ENCODE measurements around the gene GRIK2. TPM values are rescaled to one million over a fixed set of nuclear protein-coding genes. Genes with fewer than 3 reads are reported as not detected.

GRIK2 gene
- total and polyA plus RNA-seq, 2 donors: 1.7 to 32.3 TPM

DNA sequence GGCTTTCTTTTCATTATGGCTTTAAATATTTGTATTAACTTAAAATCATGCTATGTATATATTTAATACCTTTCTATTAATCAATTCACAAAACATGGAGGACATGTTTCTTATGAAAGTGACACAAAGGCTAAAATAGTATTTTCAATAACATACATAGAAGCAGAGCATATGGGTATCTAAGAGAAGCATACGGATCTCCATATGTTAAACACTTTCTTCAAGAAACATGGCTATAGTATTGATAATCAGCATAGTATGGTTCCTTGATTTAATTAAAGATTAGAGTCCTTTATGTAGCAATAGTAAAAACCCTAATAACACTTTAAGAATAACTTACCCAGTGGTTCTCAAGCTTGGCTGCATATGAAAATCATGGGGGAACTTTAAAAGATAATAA is 58.5 kb downstream of the GRIK2 start:
- Histone ChIP-seq H3K4me1 (ENCODE audit: insufficient read depth) (no peaks in the 10 kb centered on the region), H3K27ac (ENCODE audit: low read depth) (no peak overlapping the region), H3K36me3 (ENCODE audit: insufficient read depth) (no peaks in the 10 kb centered on the region), H3K4me3 (ENCODE audit: low read depth, low read length) (no peak overlapping the region)
- DNase-seq (ENCODE audit: extremely low spot score): no peak
- 97% methylated on average over 1 of the region's 1 CpG for WGBS

DNA sequence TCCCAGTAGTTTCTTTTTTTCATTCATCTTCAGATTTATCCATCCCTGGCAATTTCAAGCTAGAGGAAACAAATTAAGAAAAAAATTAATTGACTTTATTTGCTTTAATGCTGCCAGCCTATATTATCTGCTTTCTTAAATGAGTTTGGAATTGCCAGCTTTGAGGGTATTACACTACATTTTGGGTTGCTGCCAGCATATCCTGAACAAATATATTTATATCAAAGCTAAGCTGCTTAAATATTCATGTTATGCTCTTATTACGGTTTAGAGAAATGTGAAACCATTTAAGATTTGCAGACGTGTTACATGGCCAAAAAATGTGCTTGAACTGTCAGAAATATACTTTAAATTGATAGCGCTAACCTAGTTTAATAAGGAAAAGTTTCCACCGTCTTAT is 59.7 kb downstream of the GRIK2 start:
- Histone ChIP-seq H3K4me3 (ENCODE audit: low read depth, low read length) (no peak overlapping the region), H3K36me3 (ENCODE audit: insufficient read depth) (no peaks in the 10 kb centered on the region), H3K4me1 (ENCODE audit: insufficient read depth) (no peaks in the 10 kb centered on the region), H3K27ac (ENCODE audit: low read depth) (no peak overlapping the region)
- WGBS: 58% methylated on average over 4 of the region's 4 CpGs
- no peak for DNase-seq (ENCODE audit: extremely low spot score)

DNA sequence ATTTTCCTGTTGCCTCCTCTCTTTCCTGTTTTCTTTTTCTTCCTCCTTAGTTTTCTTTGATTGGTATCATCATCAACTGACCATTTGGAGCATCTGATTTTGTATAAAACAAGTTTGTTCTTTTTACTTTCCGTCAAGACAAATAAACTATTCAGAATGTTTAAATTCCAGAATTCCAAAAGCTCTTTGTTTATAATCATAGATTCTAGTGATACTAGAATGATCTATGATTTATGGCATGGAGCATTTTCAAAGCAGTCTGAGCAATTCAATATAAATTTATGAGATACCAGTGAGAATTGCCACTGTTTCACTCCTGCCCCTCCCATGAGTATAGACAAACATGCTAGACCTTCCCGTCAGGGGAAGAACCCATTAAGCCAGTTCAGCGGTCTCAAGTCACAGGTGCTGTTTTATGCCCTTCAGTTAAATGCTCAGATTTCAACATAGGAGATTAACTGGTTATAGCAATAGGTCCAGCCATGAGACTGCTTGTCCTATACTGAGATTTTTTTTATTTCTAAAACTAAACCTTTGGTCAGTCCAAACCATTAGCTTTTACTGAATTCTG is 60.7 kb downstream of the GRIK2 start:
- H3K36me3 ChIP-seq (ENCODE audit: insufficient read depth): no peaks in the 10 kb centered on the region

GRCh38 chr6:101458336-101458735 is 64.8 kb downstream of the GRIK2 start:
- WGBS: 90% methylated on average over 2 of the region's 2 CpGs
- DNase-seq (ENCODE audit: extremely low spot score): no peak
- no peak overlapping the region for H3K4me3 ChIP-seq (ENCODE audit: low read depth, low read length)
- no peaks in the 10 kb centered on the region for H3K36me3 ChIP-seq (ENCODE audit: insufficient read depth)
- H3K4me1 ChIP-seq (ENCODE audit: insufficient read depth): no peaks in the 10 kb centered on the region
- H3K27ac ChIP-seq (ENCODE audit: low read depth): no peak overlapping the region

More for the DNA sequence above, 60.7 kb downstream of the GRIK2 start:
- WGBS: 36% methylated on average over 3 of the region's 3 CpGs
- Histone ChIP-seq H3K4me3 (ENCODE audit: low read depth, low read length) (no peak overlapping the region), H3K27ac (ENCODE audit: low read depth) (no peak overlapping the region), H3K4me1 (ENCODE audit: insufficient read depth) (no peaks in the 10 kb centered on the region)
- DNase-seq (ENCODE audit: extremely low spot score): no peak

DNA sequence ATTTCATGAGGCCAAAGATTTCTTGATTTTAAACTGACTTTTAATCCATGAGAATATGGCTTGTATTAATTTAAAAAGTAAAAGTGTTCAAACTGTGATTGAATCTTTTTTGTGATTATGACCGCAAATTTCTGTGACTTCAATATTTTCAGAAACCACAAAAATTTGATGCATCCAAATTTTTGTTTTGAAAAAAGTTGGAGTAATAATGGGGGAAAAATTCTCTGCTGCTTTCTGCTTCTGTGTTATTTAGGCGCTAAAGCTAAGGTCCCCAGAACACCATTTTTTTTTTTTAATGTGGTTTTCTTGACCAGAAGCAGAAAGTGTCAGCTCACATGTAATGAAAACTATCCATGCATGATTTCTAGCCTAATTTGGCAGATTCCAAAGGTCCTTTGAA is 65.3 kb downstream of the GRIK2 start:
- H3K4me1 ChIP-seq (ENCODE audit: insufficient read depth): no peaks in the 10 kb centered on the region
- no peaks in the 10 kb centered on the region for H3K36me3 ChIP-seq (ENCODE audit: insufficient read depth)
- no peak for DNase-seq (ENCODE audit: extremely low spot score)
- no peak overlapping the region for H3K27ac ChIP-seq (ENCODE audit: low read depth)
- H3K4me3 ChIP-seq (ENCODE audit: low read depth, low read length): no peak overlapping the region
- 98% methylated on average over 2 of the region's 2 CpGs for WGBS

GRCh38 chr6:101462576-101462975 is 69.1 kb downstream of the GRIK2 start:
- Histone ChIP-seq H3K27ac (ENCODE audit: low read depth) (no peak overlapping the region), H3K36me3 (ENCODE audit: insufficient read depth) (no peaks in the 10 kb centered on the region), H3K4me1 (ENCODE audit: insufficient read depth) (no peaks in the 10 kb centered on the region), H3K4me3 (ENCODE audit: low read depth, low read length) (no peak overlapping the region)
- WGBS: 40% methylated on average over 2 of the region's 2 CpGs
- no peak for DNase-seq (ENCODE audit: extremely low spot score)

DNA sequence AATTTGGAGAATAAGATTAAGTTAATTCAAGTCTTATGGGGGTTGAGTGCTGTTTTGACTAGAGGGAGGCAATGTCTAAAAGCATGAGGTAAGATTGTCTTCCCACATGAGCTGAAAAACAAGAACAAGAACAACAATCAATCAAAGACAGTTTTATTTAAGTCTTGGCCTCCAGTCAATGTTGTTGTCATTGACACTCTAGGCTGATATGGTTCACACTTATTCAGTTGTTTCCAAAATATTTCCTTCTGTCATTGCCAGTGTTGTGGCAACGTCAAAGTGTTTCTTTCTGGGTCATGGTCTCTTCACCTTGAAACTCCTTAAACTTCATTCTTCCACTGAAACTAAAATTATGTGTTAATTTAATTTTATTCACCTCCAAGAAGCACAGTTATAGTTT is 72.4 kb downstream of the GRIK2 start:
- WGBS: 83% methylated on average over 1 of the region's 1 CpG

GRCh38 chr6:101477436-101477835 is 83.9 kb downstream of the GRIK2 start:
- no peak for DNase-seq (ENCODE audit: extremely low spot score)
- WGBS: 87% methylated on average over 2 of the region's 2 CpGs
- no peaks in the 10 kb centered on the region for H3K4me1 ChIP-seq (ENCODE audit: insufficient read depth)
- H3K4me3 ChIP-seq (ENCODE audit: low read depth, low read length): no peak overlapping the region
- H3K27ac ChIP-seq (ENCODE audit: low read depth): no peak overlapping the region
- H3K36me3 ChIP-seq (ENCODE audit: insufficient read depth): no peaks in the 10 kb centered on the region

More for the DNA sequence above, 72.4 kb downstream of the GRIK2 start:
- Histone ChIP-seq H3K4me1 (ENCODE audit: insufficient read depth) (no peaks in the 10 kb centered on the region), H3K27ac (ENCODE audit: low read depth) (no peak overlapping the region), H3K4me3 (ENCODE audit: low read depth, low read length) (no peak overlapping the region), H3K36me3 (ENCODE audit: insufficient read depth) (no peaks in the 10 kb centered on the region)
- no peak for DNase-seq (ENCODE audit: extremely low spot score)

DNA sequence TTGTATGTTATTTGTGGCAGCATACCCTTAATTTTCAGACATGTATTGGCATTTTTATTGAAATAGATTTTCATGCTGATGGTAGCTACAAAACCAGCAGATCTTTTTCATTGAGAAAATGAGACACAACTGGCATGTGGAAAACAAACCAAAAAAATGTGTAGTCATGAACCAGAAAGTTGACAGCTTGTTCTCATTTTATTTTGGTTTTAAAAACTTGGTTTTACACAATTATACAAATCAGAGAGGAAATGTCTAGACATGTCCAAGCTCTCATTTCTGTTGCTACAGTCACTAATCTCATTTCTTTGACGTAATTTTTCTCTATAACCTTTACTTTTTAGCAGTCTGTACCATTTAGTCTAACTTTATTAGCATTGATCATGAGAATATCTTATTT is 85.4 kb downstream of the GRIK2 start:
- 92% methylated on average over 1 of the region's 1 CpG for WGBS
- no peak for DNase-seq (ENCODE audit: extremely low spot score)
- H3K36me3 ChIP-seq (ENCODE audit: insufficient read depth): no peaks in the 10 kb centered on the region
- H3K27ac ChIP-seq (ENCODE audit: low read depth): no peak overlapping the region
- H3K4me1 ChIP-seq (ENCODE audit: insufficient read depth): no peaks in the 10 kb centered on the region
- no peak overlapping the region for H3K4me3 ChIP-seq (ENCODE audit: low read depth, low read length)

- Histone ChIP-seq H3K36me3 (ENCODE audit: insufficient read depth) (no peaks in the 10 kb centered on the region), H3K4me1 (ENCODE audit: insufficient read depth) (no peaks in the 10 kb centered on the region), H3K27ac (ENCODE audit: low read depth) (no peak overlapping the region), H3K4me3 (ENCODE audit: low read depth, low read length) (no peak overlapping the region)
- DNase-seq (ENCODE audit: extremely low spot score): no peak
- WGBS: 90% methylated on average over 3 of the region's 3 CpGs
Measured at GRCh38 chr6:101482606-101483005, 89.1 kb downstream of the GRIK2 start.

- DNase-seq (ENCODE audit: extremely low spot score): no peak
- Histone ChIP-seq H3K4me3 (ENCODE audit: low read depth, low read length) (no peak overlapping the region), H3K36me3 (ENCODE audit: insufficient read depth) (no peaks in the 10 kb centered on the region), H3K4me1 (ENCODE audit: insufficient read depth) (no peaks in the 10 kb centered on the region), H3K27ac (ENCODE audit: low read depth) (no peak overlapping the region)
- 81% methylated on average over 3 of the region's 3 CpGs for WGBS
Measured at GRCh38 chr6:101484781-101485180, 91.3 kb downstream of the GRIK2 start.

DNA sequence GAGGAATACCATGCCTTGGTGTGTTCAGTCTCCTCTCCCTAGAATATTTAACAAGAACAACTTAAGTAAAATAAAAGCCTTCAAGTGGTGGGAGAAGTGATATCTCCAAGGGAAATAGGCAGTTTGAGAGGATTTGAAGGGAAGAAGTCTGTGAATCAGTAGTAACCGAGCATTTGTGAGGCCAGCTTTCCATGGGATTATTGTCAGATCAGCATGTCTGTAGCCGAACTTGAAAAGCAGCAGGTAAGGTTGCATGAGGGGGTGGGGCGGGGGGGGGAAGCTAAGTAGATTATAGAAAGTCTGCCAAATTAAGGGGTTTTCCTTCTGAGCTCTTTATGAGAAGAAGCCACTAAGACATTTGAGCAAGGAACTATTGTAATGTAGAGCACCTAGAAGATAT is 92.6 kb downstream of the GRIK2 start:
- Histone ChIP-seq H3K27ac (ENCODE audit: low read depth) (no peak overlapping the region), H3K4me3 (ENCODE audit: low read depth, low read length) (no peak overlapping the region), H3K4me1 (ENCODE audit: insufficient read depth) (no peaks in the 10 kb centered on the region), H3K36me3 (ENCODE audit: insufficient read depth) (no peaks in the 10 kb centered on the region)
- 58% methylated on average over 3 of the region's 3 CpGs for WGBS
- DNase-seq (ENCODE audit: extremely low spot score): no peak

DNA sequence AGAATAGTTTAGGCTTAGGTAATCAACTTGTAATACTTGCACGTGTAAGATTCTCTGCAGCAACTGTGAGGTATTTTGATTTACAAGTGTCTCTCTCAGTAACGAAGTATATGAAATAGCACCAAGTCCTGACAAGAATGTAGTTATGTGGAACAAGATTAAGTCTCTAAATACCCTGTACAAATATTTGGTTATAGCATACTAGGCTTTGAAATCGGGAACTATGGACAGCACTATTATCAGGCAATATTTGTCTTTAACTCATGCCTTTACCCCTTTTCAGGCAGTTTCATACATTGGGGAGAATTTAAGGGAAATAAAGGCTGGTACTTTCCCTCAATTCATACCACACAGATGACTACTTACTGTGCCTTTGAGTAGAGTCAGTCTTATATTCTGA is 93.2 kb downstream of the GRIK2 start:
- H3K36me3 ChIP-seq (ENCODE audit: insufficient read depth): no peaks in the 10 kb centered on the region
- 50% methylated on average over 3 of the region's 3 CpGs for WGBS
- no peak overlapping the region for H3K27ac ChIP-seq (ENCODE audit: low read depth)
- no peak for DNase-seq (ENCODE audit: extremely low spot score)
- H3K4me3 ChIP-seq (ENCODE audit: low read depth, low read length): no peak overlapping the region
- no peaks in the 10 kb centered on the region for H3K4me1 ChIP-seq (ENCODE audit: insufficient read depth)

DNA sequence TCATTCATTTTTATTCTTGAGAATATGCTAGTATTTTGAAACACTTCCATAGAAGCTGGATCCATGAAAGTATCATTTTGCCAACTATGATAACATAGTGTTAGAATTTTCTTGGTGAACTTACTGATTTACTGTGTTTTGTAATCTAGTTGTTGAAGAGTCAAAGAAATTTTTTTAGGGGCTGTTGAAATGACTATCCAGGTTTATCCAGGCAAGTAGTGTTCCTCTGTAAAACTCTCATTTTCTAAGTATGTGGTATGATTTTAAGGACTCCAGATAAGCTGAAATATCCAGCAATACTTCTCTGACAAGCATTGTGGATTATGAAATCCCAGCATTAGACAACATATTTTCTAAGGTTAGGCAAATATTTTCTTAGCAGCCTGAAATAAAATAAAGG is 95.9 kb downstream of the GRIK2 start:
- Histone ChIP-seq H3K4me1 (ENCODE audit: insufficient read depth) (no peaks in the 10 kb centered on the region), H3K27ac (ENCODE audit: low read depth) (no peak overlapping the region), H3K36me3 (ENCODE audit: insufficient read depth) (no peaks in the 10 kb centered on the region), H3K4me3 (ENCODE audit: low read depth, low read length) (no peak overlapping the region)
- no peak for DNase-seq (ENCODE audit: extremely low spot score)

- no peaks in the 10 kb centered on the region for H3K36me3 ChIP-seq (ENCODE audit: insufficient read depth)
- no peak for DNase-seq (ENCODE audit: extremely low spot score)
- 91% methylated on average over 3 of the region's 3 CpGs for WGBS
- H3K4me1 ChIP-seq (ENCODE audit: insufficient read depth): no peaks in the 10 kb centered on the region
- no peak overlapping the region for H3K27ac ChIP-seq (ENCODE audit: low read depth)
- H3K4me3 ChIP-seq (ENCODE audit: low read depth, low read length): no peak overlapping the region
Measured at GRCh38 chr6:101490857-101491256, 97.3 kb downstream of the GRIK2 start.

All from urinary bladder (tissue), 4 donors.